Measurements from ENCODE around the gene ZSCAN18. TPM values are rescaled to one million over a fixed set of nuclear protein-coding genes. Genes with fewer than 3 reads are reported as not detected.

The ZSCAN18 gene
- total RNA-seq, 4 donors from 2014 or later, result 109 to 158 (median 129) TPM

- no peaks in the 10 kb centered on the region for H3K4me1 ChIP-seq
- H3K4me3 ChIP-seq, result peak overlapping the region in 1 of 4 donors; percentile 51
- DNase-seq (ENCODE audit: low spot score in 2 of 2), result no peak
- H3K9me3 ChIP-seq, result peaks cover 0 to 91% (median 4%) of the 10 kb centered on the region in 4 donors
- H3K27me3 ChIP-seq, result peaks cover 0 to 20% of the 10 kb centered on the region in 2 donors
- peaks cover 0 to 9% (median 0%) of the 10 kb centered on the region in 3 donors for H3K36me3 ChIP-seq
- 4 to 5% methylated on average over 18 to 20 of the region's 20 CpGs for whole genome bisulfite sequencing, 2 donors
- H3K27ac ChIP-seq, result peak overlapping the region in 1 of 4 donors; percentile 67
- TF ChIP-seq POLR2A (IDR thresholded peaks at IDR 0.05) (no peak), EP300 (IDR thresholded peaks at IDR 0.05) (no peak), CTCF (IDR thresholded peaks at IDR 0.05) (no peak)
These were observed 63.6 kb downstream of the ZSCAN18 start for GRCh38 chr19:58034477-58034793.

Other genes with a start within 250 kb of the ZSCAN18 start
- gene ZNF587, start 248.4 kb downstream of the ZSCAN18 start, total RNA-seq, result 10 to 100 TPM; 21.0 to 34.8 (median 28.3) TPM
- gene ZNF814, start 209.2 kb downstream of the ZSCAN18 start, total RNA-seq, result 10 to 100 TPM in 2 of 4 donors, 1 to 10 TPM in 2; 4.6 to 32.3 (median 8.2) TPM
- 10 to 100 TPM; 10.3 to 18.0 (median 14.4) TPM for gene ZNF417, start 181.6 kb downstream of the ZSCAN18 start, total RNA-seq
- gene ZNF418, start 162.8 kb downstream of the ZSCAN18 start, total RNA-seq, result 1 to 10 TPM; 2.1 to 6.1 (median 3.3) TPM
- 1 to 10 TPM; 2.6 to 6.3 (median 3.6) TPM for gene ZNF256, start 150.5 kb downstream of the ZSCAN18 start, total RNA-seq
- under 1 TPM in 1 of 4 donors, not detected in 3; 0.66 TPM for gene C19orf18, start 123.7 kb downstream of the ZSCAN18 start, total RNA-seq
- gene ZNF606, start 95.4 kb downstream of the ZSCAN18 start, total RNA-seq, result 10 to 100 TPM; 24.6 to 44.4 (median 37.7) TPM
- gene ZSCAN1, start 64.2 kb downstream of the ZSCAN18 start, total RNA-seq, result 1 to 10 TPM in 1 of 4 donors, not detected in 3; 1.5 TPM
- 10 to 100 TPM in 1 of 4 donors, 1 to 10 TPM in 3; 6.7 to 11.1 (median 9.5) TPM for gene ZNF135, start 38.9 kb downstream of the ZSCAN18 start, total RNA-seq
- 10 to 100 TPM in 2 of 4 donors, 1 to 10 TPM in 2; 9.3 to 14.0 (median 9.9) TPM for gene ZNF329, start 52.6 kb upstream of the ZSCAN18 start, total RNA-seq
- 10 to 100 TPM; 27.3 to 38.8 (median 33.8) TPM for gene ZNF274, start 84.8 kb upstream of the ZSCAN18 start, total RNA-seq
- gene ZNF544, start 130.7 kb upstream of the ZSCAN18 start, total RNA-seq, result 10 to 100 TPM; 35.2 to 55.2 (median 53.3) TPM
- gene ZNF8, start 180.7 kb upstream of the ZSCAN18 start, total RNA-seq, result 10 to 100 TPM in 1 of 4 donors, 1 to 10 TPM in 3; 8.0 to 11.2 (median 8.6) TPM
- gene ERVK3-1, start 207.1 kb upstream of the ZSCAN18 start, total RNA-seq, result 10 to 100 TPM; 30.0 to 59.2 (median 45.9) TPM
- 1 to 10 TPM; 2.2 to 4.8 (median 4.2) TPM for gene ZSCAN22, start 228.8 kb upstream of the ZSCAN18 start, total RNA-seq